ENCODE data around the gene CSNK1G1. TPM values are rescaled to one million over a fixed set of nuclear protein-coding genes. Genes with fewer than 3 reads are reported as not detected.

The CSNK1G1 gene
- polyA plus RNA-seq, 1 of the 3 experiments (the other 2 are of a cell fraction): 10.2 TPM

DNA sequence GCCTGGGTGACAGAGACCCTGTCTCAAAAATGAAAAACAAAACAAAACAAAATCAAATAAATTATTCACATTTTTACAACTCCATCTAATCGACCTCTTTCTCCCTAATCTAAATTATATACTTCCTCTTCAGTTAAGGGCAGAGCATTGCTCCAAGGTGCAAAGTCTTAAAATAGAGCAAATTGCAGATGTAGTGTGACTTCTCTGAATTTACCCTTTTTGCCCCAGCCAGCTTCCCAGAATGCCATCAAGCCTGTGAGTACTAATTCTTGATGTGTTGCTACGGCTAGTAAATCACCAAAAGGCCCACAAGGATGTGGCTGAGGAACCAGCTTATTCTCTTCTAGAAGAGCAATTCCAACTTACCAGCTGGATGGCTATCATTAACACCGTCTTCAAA lies 139.8 kb downstream of the CSNK1G1 start (continued):
- TF ChIP-seq REST (IDR thresholded peaks at IDR 0.05; ENCODE audit: low read depth, low read length) (no peak), TCF12 (IDR thresholded peaks at IDR 0.05) (no peak), RXRA (IDR thresholded peaks at IDR 0.05; ENCODE audit: borderline replicate concordance, low read depth) (no peak), TAF1 (IDR thresholded peaks at IDR 0.05; ENCODE audit: borderline replicate concordance, low read depth, low read length) (no peak), RFX5 (IDR thresholded peaks at IDR 0.05; ENCODE audit: low read length) (no peak), SMC3 (IDR thresholded peaks at IDR 0.05; ENCODE audit: low read depth, low read length) (no peak), EZH2phosphoT487 (IDR thresholded peaks at IDR 0.05; ENCODE audit: borderline replicate concordance, low read depth) (no peak)
- TF ChIP-seq, protein P1, sequence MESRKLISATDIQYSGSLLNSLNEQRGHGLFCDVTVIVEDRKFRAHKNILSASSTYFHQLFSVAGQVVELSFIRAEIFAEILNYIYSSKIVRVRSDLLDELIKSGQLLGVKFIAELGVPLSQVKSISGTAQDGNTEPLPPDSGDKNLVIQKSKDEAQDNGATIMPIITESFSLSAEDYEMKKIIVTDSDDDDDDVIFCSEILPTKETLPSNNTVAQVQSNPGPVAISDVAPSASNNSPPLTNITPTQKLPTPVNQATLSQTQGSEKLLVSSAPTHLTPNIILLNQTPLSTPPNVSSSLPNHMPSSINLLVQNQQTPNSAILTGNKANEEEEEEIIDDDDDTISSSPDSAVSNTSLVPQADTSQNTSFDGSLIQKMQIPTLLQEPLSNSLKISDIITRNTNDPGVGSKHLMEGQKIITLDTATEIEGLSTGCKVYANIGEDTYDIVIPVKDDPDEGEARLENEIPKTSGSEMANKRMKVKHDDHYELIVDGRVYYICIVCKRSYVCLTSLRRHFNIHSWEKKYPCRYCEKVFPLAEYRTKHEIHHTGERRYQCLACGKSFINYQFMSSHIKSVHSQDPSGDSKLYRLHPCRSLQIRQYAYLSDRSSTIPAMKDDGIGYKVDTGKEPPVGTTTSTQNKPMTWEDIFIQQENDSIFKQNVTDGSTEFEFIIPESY (IDR thresholded peaks at IDR 0.05; ENCODE audit: borderline replicate concordance, low read depth): no peak

GRCh38 chr15:64213646-64214045 lies 142.3 kb downstream of the CSNK1G1 start:
- Histone ChIP-seq H3K4me2 (no peak overlapping the region), H3K4me3 (ENCODE audit: low read depth in 2 of 2, low read length in 1 of 2) (no peak overlapping the region), H3K36me3 (replicated peaks in 1 of 2; ENCODE audit: control insufficient read depth in 1 of 2, insufficient read depth in 2 of 2, low read length in 1 of 2) (peaks cover 18 to 22% of the 10 kb centered on the region in 2 experiments), H3K9ac (no peak overlapping the region), H4K20me1 (ENCODE audit: insufficient read depth) (no peaks in the 10 kb centered on the region), H3F3A (replicated peaks; ENCODE audit: insufficient read depth) (peaks cover 14% of the 10 kb centered on the region), H3K27ac (ENCODE audit: low read depth in 2 of 2, low read length in 1 of 2) (no peak overlapping the region), H3K79me2 (ENCODE audit: insufficient read depth) (peaks cover 32% of the 10 kb centered on the region; the same call in 1 of the 2 replicates), H2AFZ (ENCODE audit: low read depth) (no peak overlapping the region), H3K4me1 (ENCODE audit: control insufficient read depth in 1 of 2, insufficient read depth in 2 of 2, low read depth in 1 of 2, low read length in 1 of 2) (peaks cover 2 to 8% of the 10 kb centered on the region in 2 experiments; a peak in 3 of 4 replicates), H3K9me3 (no peaks in the 10 kb centered on the region), H3K9me2 (no peaks in the 10 kb centered on the region), H3K27me3 (ENCODE audit: insufficient read depth) (no peaks in the 10 kb centered on the region)
- TF ChIP-seq, protein P1 (IDR thresholded peaks at IDR 0.05; ENCODE audit: borderline replicate concordance, low read depth): no peak
- no peak for TF ChIP-seq RCOR1 (IDR thresholded peaks at IDR 0.05; ENCODE audit: low read length)
- TF ChIP-seq JUND (IDR thresholded peaks at IDR 0.05): no peak
- TF ChIP-seq GATA2 (CRISPR knock-in tag; IDR thresholded peaks at IDR 0.05): no peak
- TF ChIP-seq CHD2 (IDR thresholded peaks at IDR 0.05; ENCODE audit: low read length, partially characterized antibody): no peak
- no peak for TF ChIP-seq TAF1 (IDR thresholded peaks at IDR 0.05; ENCODE audit: borderline replicate concordance, low read depth, low read length)
- no peak for TF ChIP-seq EZH2phosphoT487 (IDR thresholded peaks at IDR 0.05; ENCODE audit: borderline replicate concordance, low read depth)
- no peak for TF ChIP-seq NRF1 (IDR thresholded peaks at IDR 0.05; ENCODE audit: low read depth, low read length)
- no peak for TF ChIP-seq MXI1 (IDR thresholded peaks at IDR 0.05; ENCODE audit: low read depth, low read length)
- WGBS (ENCODE audit: low lambda C conversion rate): 87% methylated on average over 3 of the region's 3 CpGs
- ChIA-PET CTCF (no interaction called here), POLR2A (no interaction called here)
- DNase-seq: no peak

Data from SK-N-SH (cell line).